Heart left ventricle (tissue), 16 donors: ENCODE results near the gene DDX51. TPM values are rescaled to one million over a fixed set of nuclear protein-coding genes. Genes with fewer than 3 reads are reported as not detected.

Experiments
- ATAC-seq, 4 donors: fragments of 200-7000 bp; cut with Tn5 transposase; one replicate each; pipeline ENCODE4 v1.9.1; 2020 to 2022; ENCODE audit warnings: moderate library complexity in 4 of 4, mild to moderate bottlenecking in 3 of 4, moderate number of reproducible peaks in 1 of 4
- DNase-seq, 5 donors: peaks; one replicate each; pipeline ENCODE4 v3.0.0-alpha.2; 2020
- H3K27ac ChIP-seq, 12 donors: fragments of 200-600 bp; sonication (generic) in 4 of 12; one replicate each; pipeline versions ENCODE4 v1.5.0 to v1.8.0; 2016 to 2022; ENCODE audit warnings: mild to moderate bottlenecking in 2 of 12
- H3K27me3 ChIP-seq, 9 donors: fragments of 200-600 bp; sonication (generic) in 2 of 9; one replicate each; pipeline versions ENCODE4 v1.5.1 to v1.8.0; 2016 to 2022; ENCODE audit warnings: mild to moderate bottlenecking in 3 of 9
- H3K36me3 ChIP-seq, 9 donors: fragments of 200-600 bp; sonication (generic) in 2 of 9; one replicate each; pipeline versions ENCODE4 v1.5.0 to v1.8.0; 2018 to 2022; ENCODE audit warnings: mild to moderate bottlenecking in 2 of 9
- H3K4me1 ChIP-seq, 12 donors: fragments of 200-600 bp; sonication (generic) in 4 of 12; one replicate each; pipeline versions ENCODE4 v1.5.0 to v1.8.0; 2016 to 2022; ENCODE audit warnings: mild to moderate bottlenecking in 3 of 12
- H3K4me3 ChIP-seq, 12 donors: fragments of 200-600 bp; sonication (generic) in 4 of 12; one replicate each; pipeline versions ENCODE4 v1.5.0 to v1.8.0; 2017 to 2022; ENCODE audit warnings: mild to moderate bottlenecking in 9 of 12, moderate library complexity in 4 of 12
- H3K9me3 ChIP-seq, 12 donors: fragments of 200-600 bp; sonication (generic) in 4 of 12; one replicate each; pipeline versions ENCODE4 v1.5.0 to v1.8.0; 2016 to 2022; ENCODE audit warnings: mild to moderate bottlenecking in 1 of 12
- POLR2A ChIP-seq, 2 donors: fragments of 450-650 bp; IDR thresholded peaks; one replicate each; pipeline ENCODE4 v1.6.1; 2017; ENCODE audit warnings: antibody characterized with exemption in 2 of 2, mild to moderate bottlenecking in 2 of 2, moderate library complexity in 2 of 2
- WGBS, 4 donors: extraction: QIAGEN DNeasy Blood & Tissue Kit in 2 of 4; methylation state at CpG; one replicate each; pipeline versions ENCODE4 v1.1.5 to v1.1.7; 2013 to 2018; 5-methylcytosine and 5-hydroxymethylcytosine counted together
- intact Hi-C, 10 donors: fragments of 100-400 bp; cut with DNase I; formaldehyde crosslinking; loops; one replicate each; pipeline versions ENCODE4 v1.11.1 to v1.14.2; 2022
- polyA plus RNA-seq, 2 donors: library from polyadenylated mRNA; stranded (reverse); fragments of 200-250 nt; gene quantifications; one replicate each; pipeline ENCODE4 v1.2.3, GENCODE V29; 2013
- total RNA-seq, 9 donors: library from RNA; depleted of rRNA in 2 of 9; stranded (reverse); fragments of >200 nt in 2 of 9; fragmentation: NEBNext Ultra II Directional in 3 of 9; extraction: Animal tissue kit (Norgen Biotek cat#: 25700) in 3 of 9; gene quantifications; one replicate each; pipeline versions ENCODE4 v1.1.0 to v1.2.4, GENCODE V29; 2016 to 2023
- TF ChIP-seq, protein P1 (sequence below), 12 donors: fragments of 200-600 bp; sonication (generic) in 4 of 12; IDR thresholded peaks; one replicate each; pipeline versions ENCODE4 v1.5.0 to v1.8.0; 2018 to 2022; ENCODE audit warnings: antibody characterized with exemption in 12 of 12, mild to moderate bottlenecking in 5 of 12
- donor health status: ischemic (EF 13 %, LVEDD 7.1; RV severe dilation, severe dysfunction).
- donor health status: healthy with polysubstance abuse.
- donor health status: DM: no; HTN: yes; CAD: no.
- donor health status: DM: no; HTN: no; CAD: no.
- donor health status: ischemic (EF 25% LVEDD 6.9; RV normal size, moderate dysfunction).
- donor health status: ischemic (EF 25% LVEDD 5.7; RV mildly dilated, moderate dysfunction).
- donor health status: healthy.
- donor health status: DM: yes; HTN: yes; CAD: no.
- donor health status: ischemic (EF 35%, LVEDD 5.7; RV mildly dilated, moderate dysfunction).
- donor health status: nonischemic (EF 11% LVEDD 7.7; RV severe dilation, severe dysfunction).
- donor health status: DM: yes; HTN: yes; CAD: no.
- donor health status: PGD.
- donor health status: ischemic (EF 29% LVEDD 5.4; RV normal size, mild dysfunction).
- donor health status: nonischemic (EF 23%, LVEDD 6.1; RV moderate dilation, normal function).

DDX51 gene
- total and polyA plus RNA-seq, 11 donors, result 4.1 to 14.7 (median 8.6) TPM

DNA sequence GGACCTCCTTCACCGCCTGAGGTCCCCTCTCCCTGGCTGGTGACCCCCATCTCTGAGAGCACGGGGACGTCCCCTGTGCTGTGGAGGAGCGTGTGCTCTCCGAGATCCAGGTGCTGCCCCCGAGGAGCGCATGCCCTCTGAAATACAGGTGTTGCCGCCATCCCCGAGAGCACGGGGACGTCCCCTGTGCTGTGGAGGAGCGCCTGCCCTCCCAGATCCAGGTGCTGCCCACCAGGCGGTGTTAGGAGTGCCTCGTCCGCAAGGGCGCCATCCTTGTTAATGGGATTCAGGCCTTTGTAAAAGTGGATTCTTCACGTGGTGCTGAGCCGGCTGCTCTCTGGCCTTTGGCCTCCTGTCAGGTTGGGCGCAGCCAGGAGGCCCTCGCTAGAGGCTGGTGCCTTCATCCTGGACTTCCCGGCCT, 10.2 kb upstream of the DDX51 start:
- intact Hi-C loops, result loop anchor here in 9 of 10 donors (2.0 to 10.0 kb wide), 11 partner anchors 62 to 790 kb away; partner anchors contain the start of genes P2RX2 (in 4 of the 9) and LRCOL1 (in 3 of the 9)
- Histone ChIP-seq H3K27ac (no peak overlapping the region), H3K4me3 (peak overlapping the region in 10 of 12 donors; percentile 10 to 52 (median 30)), H3K9me3 (no peaks in the 10 kb centered on the region), H3K27me3 (no peaks in the 10 kb centered on the region), H3K4me1 (peaks cover 0 to 12% (median 4%) of the 10 kb centered on the region in 12 donors), H3K36me3 (peaks cover 0 to 19% (median 4%) of the 10 kb centered on the region in 9 donors)
- TF ChIP-seq, protein P1, sequence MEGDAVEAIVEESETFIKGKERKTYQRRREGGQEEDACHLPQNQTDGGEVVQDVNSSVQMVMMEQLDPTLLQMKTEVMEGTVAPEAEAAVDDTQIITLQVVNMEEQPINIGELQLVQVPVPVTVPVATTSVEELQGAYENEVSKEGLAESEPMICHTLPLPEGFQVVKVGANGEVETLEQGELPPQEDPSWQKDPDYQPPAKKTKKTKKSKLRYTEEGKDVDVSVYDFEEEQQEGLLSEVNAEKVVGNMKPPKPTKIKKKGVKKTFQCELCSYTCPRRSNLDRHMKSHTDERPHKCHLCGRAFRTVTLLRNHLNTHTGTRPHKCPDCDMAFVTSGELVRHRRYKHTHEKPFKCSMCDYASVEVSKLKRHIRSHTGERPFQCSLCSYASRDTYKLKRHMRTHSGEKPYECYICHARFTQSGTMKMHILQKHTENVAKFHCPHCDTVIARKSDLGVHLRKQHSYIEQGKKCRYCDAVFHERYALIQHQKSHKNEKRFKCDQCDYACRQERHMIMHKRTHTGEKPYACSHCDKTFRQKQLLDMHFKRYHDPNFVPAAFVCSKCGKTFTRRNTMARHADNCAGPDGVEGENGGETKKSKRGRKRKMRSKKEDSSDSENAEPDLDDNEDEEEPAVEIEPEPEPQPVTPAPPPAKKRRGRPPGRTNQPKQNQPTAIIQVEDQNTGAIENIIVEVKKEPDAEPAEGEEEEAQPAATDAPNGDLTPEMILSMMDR (IDR thresholded peaks at IDR 0.05), result no peak
- peak in 2 of 5 donors; percentile 20 to 22 for DNase-seq
- ATAC-seq, result peak in 2 of 4 donors; percentile 2 to 11
- WGBS, 4 donors, result 28 to 71% (median 70%) methylated on average over 3 to 21 of the region's 21 CpGs

DNA sequence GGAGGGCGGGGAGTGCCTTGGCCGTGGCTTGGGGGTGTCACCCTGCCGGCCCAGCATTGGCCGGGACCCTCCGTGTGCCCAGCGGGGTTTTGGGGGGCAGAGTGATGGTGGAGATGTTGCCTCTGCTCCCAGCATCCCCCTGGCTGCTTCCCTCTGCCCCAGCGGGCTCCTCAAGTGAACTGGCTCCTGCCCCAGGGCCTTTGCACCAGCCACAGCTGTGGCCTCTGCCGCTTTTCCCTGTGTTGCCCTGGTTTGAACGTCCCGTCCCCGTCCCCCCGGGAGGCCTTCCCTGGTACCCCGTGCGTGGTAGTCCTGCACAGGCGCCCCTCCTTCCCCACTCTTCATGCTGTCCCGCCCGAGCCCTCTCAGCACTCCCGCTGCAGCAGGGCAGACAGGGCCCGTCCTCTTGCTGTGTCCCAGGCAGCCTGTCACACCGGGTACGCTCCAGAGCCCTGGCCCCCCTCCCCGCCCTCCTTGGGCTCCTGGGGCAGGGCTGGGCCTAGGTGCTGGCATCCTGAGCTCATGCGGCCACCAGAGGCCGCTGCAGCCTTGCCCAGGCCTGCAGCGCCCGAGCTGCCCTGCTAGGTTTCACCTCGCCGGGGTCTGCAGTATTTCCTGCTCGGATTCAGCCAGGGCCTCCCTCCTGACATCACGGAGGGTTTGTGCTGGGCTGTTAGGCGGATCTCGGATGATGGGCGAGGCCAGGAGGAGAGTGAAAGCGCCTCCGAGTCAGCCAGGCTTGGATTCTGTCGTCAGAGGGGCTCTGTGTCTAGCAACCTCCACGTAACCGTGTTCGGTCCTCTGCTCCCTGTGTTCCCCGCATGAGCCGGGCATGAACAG, 9.6 kb upstream of the DDX51 start:
- peak overlapping the region in 10 of 12 donors; percentile 10 to 52 (median 30) for H3K4me3 ChIP-seq
- ATAC-seq (peak; percentile 85 to 96 (median 90)), DNase-seq (peak; percentile 45 to 83 (median 58))
- 36 to 51% (median 38%) methylated on average over 24 to 41 of the region's 41 CpGs for WGBS, 4 donors
- H3K9me3 ChIP-seq, result no peaks in the 10 kb centered on the region
- H3K27ac ChIP-seq, result no peak overlapping the region
- peaks cover 0 to 12% (median 4%) of the 10 kb centered on the region in 12 donors for H3K4me1 ChIP-seq
- H3K36me3 ChIP-seq, result peaks cover 0 to 19% (median 4%) of the 10 kb centered on the region in 9 donors
- TF ChIP-seq, protein P1 (IDR thresholded peaks at IDR 0.05), result peak; percentile 84 to 94 (median 90)
- no peak for TF ChIP-seq POLR2A (IDR thresholded peaks at IDR 0.05)
- intact Hi-C loops, result loop anchor here in 9 of 10 donors (2.0 to 10.0 kb wide), 11 partner anchors 63 to 791 kb away; partner anchors contain the start of genes P2RX2 (in 4 of the 9) and LRCOL1 (in 3 of the 9)
- no peaks in the 10 kb centered on the region for H3K27me3 ChIP-seq

DNA sequence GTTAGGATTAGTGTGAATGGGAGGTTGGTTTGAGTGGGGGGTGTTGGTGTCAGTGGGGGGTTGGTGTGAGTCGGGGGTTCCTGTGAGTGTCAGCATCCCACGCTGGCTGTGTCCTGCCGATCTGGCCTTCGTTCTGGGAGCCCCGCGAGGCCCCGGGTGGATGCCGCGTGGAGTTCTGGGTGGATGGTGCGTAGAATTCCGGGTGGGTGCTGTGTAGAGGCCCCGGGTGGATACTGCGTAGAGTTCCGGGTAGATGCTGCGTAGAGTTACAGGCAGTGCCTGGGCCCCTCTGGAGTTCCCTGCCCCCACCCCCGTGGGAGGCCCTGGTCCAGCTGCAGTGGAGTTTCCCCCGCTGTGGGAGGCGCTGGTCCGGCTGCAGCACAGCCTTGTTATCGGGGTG, 8.8 kb upstream of the DDX51 start:
- H3K36me3 ChIP-seq, result peaks cover 0 to 26% (median 4%) of the 10 kb centered on the region in 9 donors
- H3K27me3 ChIP-seq, result no peaks in the 10 kb centered on the region
- DNase-seq (peak in 2 of 5 donors; percentile 18 to 46), ATAC-seq (no peak)
- H3K4me3 ChIP-seq, result no peak overlapping the region
- H3K4me1 ChIP-seq, result peaks cover 0 to 12% (median 4%) of the 10 kb centered on the region in 12 donors
- no peak overlapping the region for H3K27ac ChIP-seq
- TF ChIP-seq POLR2A (IDR thresholded peaks at IDR 0.05), result no peak
- TF ChIP-seq, protein P1 (IDR thresholded peaks at IDR 0.05), result no peak
- intact Hi-C loops, result loop anchor here in 8 of 10 donors (5.0 to 10.0 kb wide), 6 partner anchors 262 to 792 kb away; partner anchors contain the start of genes P2RX2 (in 4 of the 8) and LRCOL1 (in 3 of the 8)
- 89 to 95% (median 92%) methylated on average over 19 to 20 of the region's 20 CpGs for WGBS, 4 donors
- H3K9me3 ChIP-seq, result no peaks in the 10 kb centered on the region

DNA sequence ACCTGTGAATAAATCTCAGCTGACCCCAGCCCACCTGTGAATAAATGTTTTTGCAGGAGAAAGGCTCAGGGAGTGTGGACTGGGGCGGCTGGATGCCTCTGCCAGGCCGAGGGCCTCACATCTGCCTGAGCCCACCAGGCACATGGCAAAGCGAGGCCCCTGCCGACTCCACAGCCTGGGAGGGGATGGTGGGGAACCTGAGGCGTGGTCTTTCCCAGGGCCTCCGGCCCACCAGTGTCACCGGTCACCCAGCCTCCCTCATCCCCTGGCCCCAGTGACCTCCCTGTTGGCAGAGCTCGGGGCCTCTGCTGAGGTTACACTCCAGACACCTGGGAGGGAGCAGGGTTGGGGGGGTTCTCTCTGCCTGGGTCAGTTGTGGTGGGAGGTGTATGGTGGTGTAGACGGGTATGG, 8.3 kb upstream of the DDX51 start:
- Histone ChIP-seq H3K27ac (no peak overlapping the region), H3K4me3 (no peak overlapping the region), H3K36me3 (peaks cover 0 to 32% (median 4%) of the 10 kb centered on the region in 9 donors), H3K27me3 (no peaks in the 10 kb centered on the region), H3K4me1 (peaks cover 0 to 12% (median 4%) of the 10 kb centered on the region in 12 donors), H3K9me3 (no peaks in the 10 kb centered on the region)
- TF ChIP-seq, protein P1 (IDR thresholded peaks at IDR 0.05), result no peak
- TF ChIP-seq POLR2A (IDR thresholded peaks at IDR 0.05), result no peak
- 93 to 95% (median 94%) methylated on average over 9 of the region's 9 CpGs for WGBS, 4 donors
- ATAC-seq, result no peak
- peak in 1 of 5 donors; percentile 17 for DNase-seq
- intact Hi-C loops, result loop anchor here in 8 of 10 donors (5.0 to 10.0 kb wide), 6 partner anchors 262 to 792 kb away; partner anchors contain the start of genes P2RX2 (in 4 of the 8) and LRCOL1 (in 3 of the 8)
